Fibroblast of villous mesenchyme (primary cell): ENCODE data around the gene POU2F3. TPM values are rescaled to one million over a fixed set of nuclear protein-coding genes. Genes with fewer than 3 reads are reported as not detected.

ENCODE experiments used
- DNase-seq: peaks from one replicate; pipeline ENCODE4 v3.0.0-alpha.2; 2010; ENCODE audit warnings: low read depth
- H3K4me3 ChIP-seq: 2 replicates; pipeline ENCODE4 v1.5.1; 2011; ENCODE audit warnings: low read depth, mild to moderate bottlenecking, low read length
- total RNA-seq: library from RNA; depleted of rRNA; stranded (reverse); fragments of >200 nt; gene quantifications from 2 replicates; pipeline ENCODE4 v1.2.3, GENCODE V29; 2012
- TF ChIP-seq, protein P1 (sequence below): IDR thresholded peaks from 2 replicates; pipeline ENCODE4 v1.5.1; 2012; ENCODE audit warnings: low read depth, mild to moderate bottlenecking, low read length; ENCODE audit not compliant: insufficient read depth

Gene POU2F3
- total RNA-seq, 1 donor, result under 0.01 TPM

DNA sequence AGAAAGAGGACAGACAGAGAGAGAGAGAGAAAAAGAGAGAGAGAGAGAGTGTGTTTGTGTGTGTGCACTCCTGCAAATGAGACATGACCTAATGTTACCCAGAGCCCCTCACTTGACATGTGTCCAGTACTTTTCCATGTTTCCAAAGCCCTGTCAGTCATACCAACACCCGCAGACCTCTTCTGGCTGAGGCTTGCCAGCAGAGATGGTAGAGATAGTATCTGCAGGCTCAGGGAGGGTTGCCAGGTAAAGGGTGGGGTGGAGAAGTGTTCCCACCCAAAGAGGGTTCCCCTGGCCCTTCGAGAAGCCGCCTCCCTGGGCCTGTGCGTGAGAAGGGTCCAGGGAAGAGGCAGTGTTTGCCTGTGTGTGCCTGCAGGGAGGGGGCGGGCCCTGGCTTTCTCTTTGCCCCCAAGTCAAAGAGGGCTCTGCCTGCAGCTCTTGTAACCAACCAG lies 40.7 kb downstream of the POU2F3 start:
- TF ChIP-seq, protein P1, sequence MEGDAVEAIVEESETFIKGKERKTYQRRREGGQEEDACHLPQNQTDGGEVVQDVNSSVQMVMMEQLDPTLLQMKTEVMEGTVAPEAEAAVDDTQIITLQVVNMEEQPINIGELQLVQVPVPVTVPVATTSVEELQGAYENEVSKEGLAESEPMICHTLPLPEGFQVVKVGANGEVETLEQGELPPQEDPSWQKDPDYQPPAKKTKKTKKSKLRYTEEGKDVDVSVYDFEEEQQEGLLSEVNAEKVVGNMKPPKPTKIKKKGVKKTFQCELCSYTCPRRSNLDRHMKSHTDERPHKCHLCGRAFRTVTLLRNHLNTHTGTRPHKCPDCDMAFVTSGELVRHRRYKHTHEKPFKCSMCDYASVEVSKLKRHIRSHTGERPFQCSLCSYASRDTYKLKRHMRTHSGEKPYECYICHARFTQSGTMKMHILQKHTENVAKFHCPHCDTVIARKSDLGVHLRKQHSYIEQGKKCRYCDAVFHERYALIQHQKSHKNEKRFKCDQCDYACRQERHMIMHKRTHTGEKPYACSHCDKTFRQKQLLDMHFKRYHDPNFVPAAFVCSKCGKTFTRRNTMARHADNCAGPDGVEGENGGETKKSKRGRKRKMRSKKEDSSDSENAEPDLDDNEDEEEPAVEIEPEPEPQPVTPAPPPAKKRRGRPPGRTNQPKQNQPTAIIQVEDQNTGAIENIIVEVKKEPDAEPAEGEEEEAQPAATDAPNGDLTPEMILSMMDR, result no peak
- H3K4me3 ChIP-seq, result no peak overlapping the region
- DNase-seq, result no peak

DNA sequence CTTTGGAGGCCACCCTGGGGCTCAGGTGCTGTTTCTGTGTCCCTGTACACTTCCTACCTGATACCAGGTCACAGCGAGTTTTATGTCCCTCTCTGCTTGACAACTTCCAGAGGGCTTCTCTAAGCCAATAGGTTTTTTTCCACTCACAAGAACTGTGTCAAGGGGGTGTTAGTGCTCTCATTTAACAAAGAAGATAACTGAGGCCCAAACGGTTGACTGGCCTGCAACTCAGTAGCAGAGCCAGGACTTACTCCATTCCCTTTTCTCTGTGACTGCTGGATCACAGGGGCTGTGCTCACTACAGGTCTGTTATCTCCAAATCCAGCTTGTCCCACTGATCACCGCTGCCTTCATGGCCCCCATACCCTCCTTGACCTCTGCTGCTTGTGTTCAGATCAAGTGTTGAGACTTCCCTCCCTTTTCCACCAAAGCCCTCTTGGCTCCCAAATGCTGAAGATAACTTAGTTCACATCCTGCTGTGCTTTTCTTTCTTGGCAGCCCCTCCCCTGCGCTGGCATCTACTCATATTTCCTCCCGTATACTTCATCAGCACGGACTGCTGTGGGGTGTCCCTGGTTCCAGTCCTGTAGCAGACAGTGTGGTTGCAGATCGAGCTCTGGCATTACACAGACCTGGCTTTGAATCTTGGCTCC lies 41.3 kb downstream of the POU2F3 start:
- DNase-seq, result no peak
- no peak overlapping the region for H3K4me3 ChIP-seq
- TF ChIP-seq, protein P1, result no peak

DNA sequence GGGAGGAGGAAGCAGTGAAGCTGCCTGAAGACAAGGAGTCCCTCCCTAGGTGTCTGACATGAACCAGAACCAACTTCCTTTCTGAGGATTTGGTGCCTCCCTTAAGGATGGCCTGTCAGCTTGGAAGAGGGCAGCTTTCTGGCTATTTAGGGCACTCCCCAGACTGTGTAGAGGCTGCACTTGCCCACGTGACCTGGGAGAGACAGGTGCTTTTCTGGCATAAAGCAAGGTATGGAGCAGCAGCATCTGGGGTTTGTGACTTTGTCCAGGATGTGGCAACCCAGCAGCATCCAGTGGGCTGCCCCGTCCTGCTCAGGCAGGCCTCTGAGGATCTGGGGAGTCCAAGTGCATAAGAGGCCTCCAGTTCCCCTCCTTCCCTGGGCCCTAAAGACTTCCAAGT lies 43.2 kb downstream of the POU2F3 start:
- TF ChIP-seq, protein P1, result no peak
- H3K4me3 ChIP-seq, result no peak overlapping the region
- no peak for DNase-seq

DNA sequence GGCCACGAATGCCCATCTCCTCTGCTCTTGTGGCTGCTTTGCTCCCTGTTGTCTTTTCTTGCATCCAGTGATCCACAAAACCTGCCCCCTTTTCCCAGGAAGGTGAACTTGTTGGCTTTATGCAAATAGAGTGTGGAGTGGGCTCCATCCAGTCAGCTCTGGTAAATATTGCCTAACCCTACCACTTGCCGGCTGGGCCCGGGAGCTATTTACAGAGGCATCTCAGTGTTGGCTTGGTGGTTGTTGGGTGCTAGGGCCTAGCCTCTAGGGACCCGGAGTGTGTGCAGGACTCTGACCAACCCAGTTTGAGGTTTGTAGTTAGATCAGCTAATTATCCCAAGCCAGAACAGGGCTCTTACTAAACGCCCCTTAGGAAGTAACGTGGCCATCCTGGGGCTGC lies 44.3 kb downstream of the POU2F3 start:
- no peak overlapping the region for H3K4me3 ChIP-seq
- TF ChIP-seq, protein P1, result no peak
- DNase-seq, result no peak

DNA sequence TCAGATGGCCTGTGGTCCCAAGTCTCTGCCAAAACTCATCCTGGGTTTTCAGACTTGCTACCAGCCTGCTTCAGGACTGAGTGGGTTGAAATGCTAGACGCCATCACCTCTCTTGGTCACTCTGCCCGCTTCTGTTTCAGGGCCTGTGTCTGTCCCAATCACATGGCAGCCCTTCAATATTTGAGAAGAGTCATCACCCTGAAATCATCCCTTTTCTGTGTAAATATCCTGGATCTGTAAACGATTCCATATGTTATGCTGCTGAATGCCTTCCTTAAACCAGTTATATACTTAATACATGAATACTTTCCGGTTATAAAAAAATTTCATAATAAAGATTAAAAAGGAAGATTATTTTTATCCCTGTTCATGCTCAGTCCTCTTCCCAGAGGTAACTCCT lies 45.3 kb downstream of the POU2F3 start:
- no peak overlapping the region for H3K4me3 ChIP-seq
- no peak for DNase-seq
- TF ChIP-seq, protein P1, result no peak

DNA sequence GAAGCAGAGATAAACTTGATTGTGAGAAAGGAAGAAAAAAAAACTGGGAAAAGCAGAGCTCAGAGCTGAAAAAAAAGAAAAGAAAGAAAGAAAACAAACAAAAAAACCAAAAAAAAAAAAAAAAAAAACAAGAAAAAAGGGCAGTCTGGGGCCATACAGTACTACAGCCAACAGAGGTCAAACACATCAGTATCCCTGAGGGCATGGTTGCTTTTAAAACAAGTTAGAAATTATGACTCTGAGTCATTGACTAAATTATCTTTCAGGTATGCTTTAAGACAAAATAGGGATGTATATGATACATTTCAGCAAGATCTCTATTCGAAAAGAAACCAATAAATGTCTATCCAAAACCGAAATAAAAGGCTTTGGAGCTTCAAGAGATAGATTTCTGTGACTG lies 48.1 kb downstream of the POU2F3 start:
- no peak overlapping the region for H3K4me3 ChIP-seq
- DNase-seq, result no peak
- TF ChIP-seq, protein P1, result no peak

DNA sequence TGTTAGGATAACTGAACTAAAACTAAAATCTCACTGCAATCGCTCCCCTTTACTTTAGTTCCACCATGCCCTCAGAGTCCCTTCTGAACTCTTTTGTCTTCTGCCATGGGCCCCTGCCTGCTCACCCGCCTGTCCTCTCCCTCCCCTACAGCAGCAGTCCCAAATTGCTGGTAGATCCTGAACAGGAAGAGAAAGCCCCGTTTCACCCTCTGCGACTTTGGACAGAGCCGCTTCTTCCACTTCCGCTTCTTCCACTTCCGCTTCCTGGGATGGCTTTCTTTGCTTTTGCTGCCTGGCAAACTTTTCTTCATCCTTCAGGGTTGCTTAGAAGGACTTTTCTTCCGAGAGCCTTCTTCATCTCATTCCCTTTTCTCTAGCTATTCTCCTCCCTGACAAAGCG lies 49.5 kb downstream of the POU2F3 start:
- no peak for DNase-seq
- H3K4me3 ChIP-seq, result no peak overlapping the region
- TF ChIP-seq, protein P1, result no peak
